ENCODE results near the gene IER5.
A peak's percentile ranks its signal among the peaks of the same experiment; 100 is the strongest.

IER5 gene

GRCh38 chr1:181064702-181065101, 23.8 kb upstream of the IER5 start:
- Histone ChIP-seq H3K27ac (no peak overlapping the region), H3K36me3 (ENCODE audit: insufficient read depth, low read length) (no peaks in the 10 kb centered on the region)
- no peak for TF ChIP-seq EZH2 (IDR thresholded peaks at IDR 0.05)
- no peak for TF ChIP-seq FOXP2 (optimal IDR thresholded peaks at IDR 0.05; ENCODE audit: control extremely low read depth, extremely low read length, insufficient read depth)
- TF ChIP-seq POLR2AphosphoS5 (IDR thresholded peaks at IDR 0.05; ENCODE audit: borderline replicate concordance, low read depth, low read length): no peak

GRCh38 chr1:181073638-181074037, 14.9 kb upstream of the IER5 start:
- Histone ChIP-seq H3K36me3 (ENCODE audit: insufficient read depth, low read length) (no peaks in the 10 kb centered on the region), H3K9me3 (ENCODE audit: low read depth, low read length) (no peaks in the 10 kb centered on the region), H3K27ac (peak overlapping the region; percentile 87), H3K4me3 (peak overlapping the region; percentile 28), H3K9ac (ENCODE audit: insufficient read length) (no peak overlapping the region)
- TF ChIP-seq POLR2AphosphoS5 (IDR thresholded peaks at IDR 0.05; ENCODE audit: borderline replicate concordance, low read depth, low read length): no peak; the same call in 1 of the 2 replicates
- TF ChIP-seq EZH2 (IDR thresholded peaks at IDR 0.05): no peak
- TF ChIP-seq FOXP2 (optimal IDR thresholded peaks at IDR 0.05; ENCODE audit: control extremely low read depth, extremely low read length, insufficient read depth): no peak
- DNase-seq (ENCODE audit: low read depth, low spot score): peak; percentile 76

More at GRCh38 chr1:181064702-181065101, 23.8 kb upstream of the IER5 start:
- H3K4me3 ChIP-seq: no peak overlapping the region
- no peak for DNase-seq (ENCODE audit: low read depth, low spot score)
- no peaks in the 10 kb centered on the region for H3K9me3 ChIP-seq (ENCODE audit: low read depth, low read length)
- no peak overlapping the region for H3K9ac ChIP-seq (ENCODE audit: insufficient read length)

GRCh38 chr1:181075766-181076350, 12.6 kb upstream of the IER5 start:
- Histone ChIP-seq H3K9ac (ENCODE audit: insufficient read length) (no peak overlapping the region), H3K27ac (no peak overlapping the region), H3K4me3 (no peak overlapping the region), H3K9me3 (ENCODE audit: low read depth, low read length) (no peaks in the 10 kb centered on the region), H3K36me3 (ENCODE audit: insufficient read depth, low read length) (no peaks in the 10 kb centered on the region)
- DNase-seq (ENCODE audit: low read depth, low spot score): no peak
- TF ChIP-seq EZH2 (IDR thresholded peaks at IDR 0.05) (no peak), POLR2AphosphoS5 (IDR thresholded peaks at IDR 0.05; ENCODE audit: borderline replicate concordance, low read depth, low read length) (no peak), FOXP2 (optimal IDR thresholded peaks at IDR 0.05; ENCODE audit: control extremely low read depth, extremely low read length, insufficient read depth) (no peak)

GRCh38 chr1:181076852-181077251, 11.6 kb upstream of the IER5 start:
- Histone ChIP-seq H3K4me3 (no peak overlapping the region), H3K27ac (no peak overlapping the region), H3K36me3 (ENCODE audit: insufficient read depth, low read length) (no peaks in the 10 kb centered on the region), H3K9ac (ENCODE audit: insufficient read length) (no peak overlapping the region), H3K9me3 (ENCODE audit: low read depth, low read length) (no peaks in the 10 kb centered on the region)
- no peak for DNase-seq (ENCODE audit: low read depth, low spot score)
- no peak for TF ChIP-seq FOXP2 (optimal IDR thresholded peaks at IDR 0.05; ENCODE audit: control extremely low read depth, extremely low read length, insufficient read depth)

GRCh38 chr1:181077576-181078242, 10.8 kb upstream of the IER5 start:
- Histone ChIP-seq H3K36me3 (ENCODE audit: insufficient read depth, low read length) (no peaks in the 10 kb centered on the region), H3K4me3 (peak overlapping the region; percentile 31), H3K27ac (peak overlapping the region; percentile 54), H3K9me3 (ENCODE audit: low read depth, low read length) (no peaks in the 10 kb centered on the region), H3K9ac (ENCODE audit: insufficient read length) (peak overlapping the region; percentile 34)
- no peak for TF ChIP-seq EZH2 (IDR thresholded peaks at IDR 0.05)
- DNase-seq (ENCODE audit: low read depth, low spot score): no peak

GRCh38 chr1:181079382-181079781, 9.1 kb upstream of the IER5 start:
- no peaks in the 10 kb centered on the region for H3K9me3 ChIP-seq (ENCODE audit: low read depth, low read length)
- no peak overlapping the region for H3K27ac ChIP-seq

GRCh38 chr1:181079920-181080319, 8.6 kb upstream of the IER5 start:
- TF ChIP-seq POLR2AphosphoS5 (IDR thresholded peaks at IDR 0.05; ENCODE audit: borderline replicate concordance, low read depth, low read length) (no peak), FOXP2 (optimal IDR thresholded peaks at IDR 0.05; ENCODE audit: control extremely low read depth, extremely low read length, insufficient read depth) (no peak), EZH2 (IDR thresholded peaks at IDR 0.05) (no peak)
- Histone ChIP-seq H3K36me3 (ENCODE audit: insufficient read depth, low read length) (no peaks in the 10 kb centered on the region), H3K9ac (ENCODE audit: insufficient read length) (no peak overlapping the region), H3K9me3 (ENCODE audit: low read depth, low read length) (no peaks in the 10 kb centered on the region), H3K4me3 (no peak overlapping the region), H3K27ac (no peak overlapping the region)
- no peak for DNase-seq (ENCODE audit: low read depth, low spot score)

More at GRCh38 chr1:181079382-181079781, 9.1 kb upstream of the IER5 start:
- DNase-seq (ENCODE audit: low read depth, low spot score): no peak
- no peak for TF ChIP-seq POLR2AphosphoS5 (IDR thresholded peaks at IDR 0.05; ENCODE audit: borderline replicate concordance, low read depth, low read length)
- no peak for TF ChIP-seq FOXP2 (optimal IDR thresholded peaks at IDR 0.05; ENCODE audit: control extremely low read depth, extremely low read length, insufficient read depth)
- TF ChIP-seq EZH2 (IDR thresholded peaks at IDR 0.05): no peak
- Histone ChIP-seq H3K36me3 (ENCODE audit: insufficient read depth, low read length) (no peaks in the 10 kb centered on the region), H3K4me3 (no peak overlapping the region), H3K9ac (ENCODE audit: insufficient read length) (no peak overlapping the region)

- DNase-seq (ENCODE audit: low read depth, low spot score): no peak
- TF ChIP-seq EZH2 (IDR thresholded peaks at IDR 0.05): no peak
- TF ChIP-seq FOXP2 (optimal IDR thresholded peaks at IDR 0.05; ENCODE audit: control extremely low read depth, extremely low read length, insufficient read depth): no peak
- TF ChIP-seq POLR2AphosphoS5 (IDR thresholded peaks at IDR 0.05; ENCODE audit: borderline replicate concordance, low read depth, low read length): no peak
- Histone ChIP-seq H3K27ac (no peak overlapping the region), H3K36me3 (ENCODE audit: insufficient read depth, low read length) (no peaks in the 10 kb centered on the region), H3K9me3 (ENCODE audit: low read depth, low read length) (no peaks in the 10 kb centered on the region), H3K9ac (ENCODE audit: insufficient read length) (no peak overlapping the region), H3K4me3 (no peak overlapping the region)
Measured at GRCh38 chr1:181080556-181080955, 7.9 kb upstream of the IER5 start.

GRCh38 chr1:181081395-181081794, 7.1 kb upstream of the IER5 start:
- Histone ChIP-seq H3K27ac (no peak overlapping the region), H3K9ac (ENCODE audit: insufficient read length) (no peak overlapping the region), H3K36me3 (ENCODE audit: insufficient read depth, low read length) (no peaks in the 10 kb centered on the region), H3K9me3 (ENCODE audit: low read depth, low read length) (no peaks in the 10 kb centered on the region), H3K4me3 (no peak overlapping the region)
- TF ChIP-seq FOXP2 (optimal IDR thresholded peaks at IDR 0.05; ENCODE audit: control extremely low read depth, extremely low read length, insufficient read depth) (no peak), POLR2AphosphoS5 (IDR thresholded peaks at IDR 0.05; ENCODE audit: borderline replicate concordance, low read depth, low read length) (no peak), EZH2 (IDR thresholded peaks at IDR 0.05) (no peak)
- DNase-seq (ENCODE audit: low read depth, low spot score): no peak
